AG09319 (cell line): ENCODE measurements around the gene OR13J1.

Source experiments
- DNase-seq: peaks from one replicate; pipeline ENCODE4 v3.0.0-alpha.2; 2010; ENCODE audit warnings: low read depth; ENCODE audit errors: extremely low read depth
- CTCF ChIP-seq: IDR thresholded peaks from 2 replicates; pipeline ENCODE4 v1.5.1; 2011; ENCODE audit warnings: low read depth, mild to moderate bottlenecking, inconsistent platforms, low read length, moderate library complexity

The OR13J1 gene

GRCh38 chr9:35863583-35863982, 6.6 kb downstream of the OR13J1 start:
- TF ChIP-seq CTCF: no peak
- no peak for DNase-seq

GRCh38 chr9:35862328-35862727, 7.9 kb downstream of the OR13J1 start:
- DNase-seq: no peak
- TF ChIP-seq CTCF: no peak

GRCh38 chr9:35861161-35861897, 8.9 kb downstream of the OR13J1 start:
- no peak for TF ChIP-seq CTCF
- DNase-seq: no peak

GRCh38 chr9:35859990-35860339, 10.2 kb downstream of the OR13J1 start:
- DNase-seq: no peak
- no peak for TF ChIP-seq CTCF

- DNase-seq: no peak
- no peak for TF ChIP-seq CTCF
These were observed 10.8 kb downstream of the OR13J1 start for GRCh38 chr9:35859310-35859989.

- TF ChIP-seq CTCF: no peak
- DNase-seq: no peak
These were observed 11.7 kb downstream of the OR13J1 start for GRCh38 chr9:35858458-35858857.

- no peak for DNase-seq
- no peak for TF ChIP-seq CTCF
These were observed 13.3 kb downstream of the OR13J1 start for GRCh38 chr9:35856882-35857281.
